HG03175 (cell line): ENCODE results near the gene DLGAP4.

Source experiments
- ATAC-seq: cut with Tn5 transposase; IDR thresholded peaks from one replicate; pipeline ENCODE4 v1.9.1; 2021; ENCODE audit warnings: mild to moderate bottlenecking, moderate library complexity; ENCODE audit not compliant: unreplicated experiment

DLGAP4 gene

DNA sequence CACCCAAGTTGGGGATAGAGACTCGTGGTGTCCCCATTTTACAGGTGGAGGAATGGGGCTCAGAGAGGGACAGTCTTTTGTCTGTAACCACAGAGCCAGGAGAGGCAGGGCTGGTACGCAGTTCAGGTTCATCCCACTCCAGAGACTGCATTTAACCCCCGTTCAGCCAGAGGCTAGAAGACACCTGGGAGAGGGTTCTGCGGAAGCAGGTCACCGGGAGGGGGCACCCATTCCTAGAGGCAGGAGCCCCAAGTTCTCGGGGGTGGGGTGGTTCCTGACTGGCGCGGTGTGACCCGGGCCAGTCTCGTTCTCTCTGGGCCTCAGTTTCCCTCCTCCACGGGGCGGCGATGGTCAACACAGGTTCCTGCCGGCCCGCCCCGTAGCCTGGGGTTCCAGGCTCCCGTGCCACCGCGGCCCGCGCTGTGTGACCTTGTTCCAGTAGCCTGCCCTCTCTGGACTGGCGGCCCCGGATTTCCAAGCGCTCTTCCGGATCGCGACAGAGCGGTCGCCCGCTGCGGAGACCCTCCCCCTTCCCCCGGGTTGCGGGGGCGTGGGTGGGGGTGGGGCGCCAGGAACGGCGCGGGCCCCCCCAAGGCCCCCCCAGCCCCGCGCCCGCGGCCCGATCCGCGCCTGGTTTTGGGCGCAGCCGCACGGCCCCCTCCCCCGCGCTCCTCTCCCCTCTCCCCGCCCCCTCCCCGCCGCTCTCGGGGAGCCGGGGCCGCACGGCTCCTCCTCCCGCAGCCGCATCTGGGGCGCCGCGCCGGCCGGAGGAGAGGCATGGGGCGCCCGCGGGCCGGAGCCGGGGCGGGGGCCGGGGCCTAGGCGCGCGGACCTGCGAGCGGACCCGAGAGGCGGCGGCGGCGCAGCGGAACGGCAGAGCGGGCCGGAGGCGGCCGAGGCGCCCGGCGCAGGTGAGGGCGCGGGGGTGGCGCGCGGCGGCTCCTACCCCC, at the start of gene DLGAP4:
Gene DLGAP4 (plus strand): TSS at position 738 of the 950 bp plus-strand sequence. CDS start 125,379 bp downstream, outside the sequence.
- ATAC-seq, result no peak

GRCh38 chr20:36259177-36260061, 46.7 kb upstream of the DLGAP4 start:
- ATAC-seq, result no peak

DNA sequence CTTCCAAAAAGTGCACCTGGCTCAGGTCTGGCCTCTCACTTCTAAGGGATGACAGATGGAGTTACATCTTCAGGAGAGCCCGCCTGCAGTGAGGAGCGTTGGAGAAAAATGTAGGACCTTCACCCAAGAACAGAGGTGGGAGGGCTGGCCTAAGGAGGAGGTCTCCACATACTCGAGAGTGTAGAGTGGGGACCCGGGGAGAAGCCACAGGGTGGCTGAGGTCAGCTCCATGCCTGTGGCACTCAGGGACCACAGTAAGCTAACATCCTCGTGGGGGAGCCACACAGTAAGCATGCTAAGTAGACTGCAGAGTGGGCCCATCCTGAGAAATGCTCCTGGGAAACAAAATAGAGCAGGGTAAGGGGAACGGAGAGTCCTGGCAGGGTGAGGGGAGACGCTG, 45.8 kb upstream of the DLGAP4 start:
- ATAC-seq, result no peak

GRCh38 chr20:36261389-36262105, 44.6 kb upstream of the DLGAP4 start:
- ATAC-seq, result no peak

- no peak for ATAC-seq
These were observed 43.7 kb upstream of the DLGAP4 start for GRCh38 chr20:36262440-36262839.

DNA sequence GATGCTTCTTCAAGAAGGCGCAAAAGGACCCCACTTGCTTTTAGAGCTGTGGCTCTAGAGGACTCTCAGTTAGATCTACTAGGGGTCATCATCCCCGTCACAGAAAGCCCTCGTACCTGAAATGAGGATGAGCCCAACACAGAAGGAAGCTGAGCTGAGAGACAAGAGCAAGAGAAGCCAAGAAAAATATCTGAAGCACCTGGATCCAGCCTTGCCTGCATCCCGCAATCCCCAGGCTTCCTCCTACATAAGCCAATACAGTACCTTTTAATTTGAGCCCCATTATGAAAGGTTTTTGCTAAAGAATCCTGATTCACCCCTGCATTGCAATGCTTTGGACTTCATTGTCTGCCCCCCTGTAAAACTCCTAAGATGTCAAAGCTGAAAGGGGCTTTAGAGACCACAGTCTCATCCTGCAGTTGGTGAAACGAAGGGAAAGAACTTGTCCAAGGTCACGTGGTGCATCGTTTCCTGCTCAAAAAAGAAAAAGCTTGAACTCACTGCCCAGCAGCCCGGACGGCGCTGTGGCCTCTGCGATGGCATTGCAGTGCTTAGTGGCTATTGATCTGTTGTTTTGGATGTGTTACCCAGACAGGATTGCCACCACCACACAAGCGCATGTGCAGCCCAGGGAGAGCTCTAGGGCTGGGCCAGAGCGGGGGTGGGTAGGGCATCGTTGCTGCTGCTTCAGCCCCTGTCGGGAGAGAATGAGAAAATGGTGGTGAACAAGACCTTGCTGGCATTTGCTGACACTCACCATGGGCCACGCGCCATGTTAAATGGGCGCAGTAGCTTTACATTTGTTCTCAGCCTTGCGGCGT, 41.5 kb upstream of the DLGAP4 start:
- no peak for ATAC-seq

DNA sequence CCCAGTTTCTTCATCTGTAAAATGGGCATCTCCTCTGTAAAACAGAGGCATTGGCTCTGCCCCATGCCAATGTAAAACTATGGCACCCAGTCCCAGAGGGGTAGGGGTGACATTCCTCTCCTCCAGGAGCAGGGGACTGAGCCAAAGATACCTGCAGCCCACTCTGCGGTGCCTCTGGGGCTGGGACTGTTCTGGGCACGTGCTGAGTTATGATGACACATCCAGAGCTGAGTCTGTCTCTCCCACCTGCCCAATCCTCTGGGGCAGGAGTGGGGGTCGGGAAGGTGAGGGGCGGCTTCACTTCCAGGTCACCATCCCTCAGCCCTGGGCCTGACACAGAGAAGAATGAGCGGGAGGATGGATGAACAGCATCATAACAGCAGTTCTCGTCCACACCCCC, 40.0 kb upstream of the DLGAP4 start:
- no peak for ATAC-seq

GRCh38 chr20:36267605-36268381, 38.3 kb upstream of the DLGAP4 start:
- no peak for ATAC-seq

DNA sequence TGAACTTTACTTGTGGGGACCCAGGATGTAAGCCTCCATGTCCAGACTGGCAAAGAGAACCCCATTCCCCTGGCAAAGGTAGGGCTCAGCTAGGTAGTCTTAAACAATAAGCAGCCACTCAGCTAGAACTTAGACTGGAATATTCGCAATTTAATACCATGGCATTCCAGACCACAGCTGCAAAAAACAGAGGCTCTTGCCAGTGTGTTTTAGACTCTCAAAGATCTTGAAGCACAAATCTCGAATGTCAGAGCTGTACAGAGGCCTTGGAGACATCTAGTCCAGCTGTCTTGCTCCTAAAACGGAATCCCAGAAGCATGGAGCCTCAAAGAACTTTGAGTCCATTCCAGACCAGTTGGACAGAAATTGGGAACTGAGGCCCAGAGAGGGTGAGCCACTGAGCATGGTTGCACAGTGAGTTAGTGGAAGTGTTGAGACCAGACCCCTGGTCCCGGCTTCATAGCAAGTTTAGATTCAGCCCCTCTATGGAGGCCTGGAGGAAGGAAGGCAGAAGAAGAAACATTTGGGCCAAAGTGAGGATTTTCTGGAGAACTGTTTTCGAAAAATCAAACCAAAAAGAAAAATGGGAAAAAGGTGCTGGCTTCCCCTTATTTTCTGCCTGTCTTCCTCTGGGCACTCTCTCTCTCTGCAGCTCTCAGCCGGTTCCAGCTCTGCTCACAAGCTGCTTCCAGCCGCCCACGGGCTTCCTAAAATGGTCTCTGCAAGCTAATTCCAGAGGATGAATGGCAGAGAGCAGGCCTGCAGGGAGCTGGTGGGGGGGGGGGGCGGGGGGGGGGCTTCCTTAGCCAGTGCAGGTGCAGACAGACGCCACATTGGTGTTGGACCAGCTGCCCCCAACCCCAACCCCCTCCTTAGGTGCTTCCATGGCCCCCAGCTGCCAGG, 37.4 kb upstream of the DLGAP4 start:
- ATAC-seq, result no peak

GRCh38 chr20:36269507-36269906, 36.6 kb upstream of the DLGAP4 start:
- ATAC-seq, result no peak

DNA sequence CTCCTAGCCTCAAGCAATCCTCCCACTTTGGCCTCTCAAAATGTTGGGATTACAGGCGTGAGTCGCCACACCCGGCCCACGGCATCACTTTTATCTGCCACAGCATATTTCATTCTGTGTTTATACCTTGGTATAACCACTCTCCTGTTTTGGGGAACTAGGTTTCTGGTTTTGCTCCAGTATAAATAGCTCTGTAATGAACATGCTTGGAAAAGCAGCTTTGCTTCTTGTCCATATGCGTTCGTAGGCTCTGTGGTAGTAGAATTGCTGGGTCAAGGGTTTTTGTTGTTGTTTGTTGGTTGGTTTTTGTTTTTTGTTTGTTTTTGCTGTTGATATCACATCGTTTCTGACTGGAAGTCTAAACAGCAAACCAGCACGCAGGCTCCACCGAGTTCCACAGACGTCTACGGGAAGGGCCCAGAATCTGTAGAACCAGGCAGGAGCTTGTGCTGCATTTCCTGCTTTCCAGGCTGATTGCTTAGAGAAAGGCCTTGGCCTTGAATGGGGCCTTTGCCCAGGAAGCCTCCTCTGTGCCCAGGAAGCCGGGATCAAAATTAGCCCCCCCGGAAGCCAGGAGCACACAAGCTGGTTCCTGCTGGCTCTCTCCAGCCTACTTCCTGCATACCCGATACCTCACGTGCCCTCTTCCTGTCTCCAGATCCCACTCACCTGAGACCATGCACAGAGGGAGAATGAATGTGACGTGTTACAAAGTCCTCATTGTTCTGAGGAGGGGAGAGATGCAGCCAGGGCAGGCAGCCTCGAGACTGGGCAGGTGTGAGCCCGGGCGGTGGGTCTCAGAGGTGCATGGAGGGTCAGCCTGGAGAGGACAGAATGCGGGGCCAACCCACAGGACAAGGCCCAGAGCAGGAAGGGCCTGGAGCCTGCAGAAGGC, 35.1 kb upstream of the DLGAP4 start:
- ATAC-seq, result no peak

- no peak for ATAC-seq
These were observed 34.2 kb upstream of the DLGAP4 start for GRCh38 chr20:36271639-36272546.

DNA sequence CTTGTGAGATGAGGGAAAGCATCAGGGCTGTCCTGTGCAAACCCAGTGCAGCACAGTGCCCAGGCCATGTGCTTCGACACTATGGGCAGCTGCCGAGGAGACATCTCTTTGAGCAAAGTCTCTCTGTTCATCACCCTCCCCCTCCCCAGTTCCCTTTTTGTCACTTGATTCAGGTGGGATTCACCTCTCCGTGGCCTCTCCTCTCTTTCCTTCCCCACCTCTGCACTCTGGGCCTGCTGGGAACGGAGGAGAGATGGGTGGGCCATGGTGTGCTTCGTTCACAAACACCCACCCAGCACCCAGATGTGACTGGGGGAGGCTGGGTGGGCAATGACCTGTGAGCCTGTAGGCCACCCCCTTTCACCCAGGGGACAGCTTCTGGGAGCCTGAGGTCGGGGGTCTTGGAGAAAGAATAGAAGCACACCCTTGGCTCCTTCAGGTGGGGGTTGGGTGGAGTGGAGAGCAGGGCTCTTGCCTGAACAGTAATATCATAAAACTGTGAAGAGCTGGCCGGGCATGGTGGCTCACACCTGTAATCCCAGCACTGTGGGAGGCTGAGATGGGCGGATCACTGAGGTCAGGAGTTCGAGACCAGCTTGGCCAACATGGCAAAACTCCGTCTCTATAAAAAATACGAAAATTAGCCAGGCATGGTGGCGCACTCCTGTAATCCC, 33.5 kb upstream of the DLGAP4 start:
- no peak for ATAC-seq

GRCh38 chr20:36273414-36274180, 32.5 kb upstream of the DLGAP4 start:
- no peak for ATAC-seq
